ENCODE data around the gene STYXL1. TPM values are rescaled to one million over a fixed set of nuclear protein-coding genes. Genes with fewer than 3 reads are reported as not detected.

STYXL1 gene
- total RNA-seq, 1 experiment from 2014 or later: 21.3 TPM

DNA sequence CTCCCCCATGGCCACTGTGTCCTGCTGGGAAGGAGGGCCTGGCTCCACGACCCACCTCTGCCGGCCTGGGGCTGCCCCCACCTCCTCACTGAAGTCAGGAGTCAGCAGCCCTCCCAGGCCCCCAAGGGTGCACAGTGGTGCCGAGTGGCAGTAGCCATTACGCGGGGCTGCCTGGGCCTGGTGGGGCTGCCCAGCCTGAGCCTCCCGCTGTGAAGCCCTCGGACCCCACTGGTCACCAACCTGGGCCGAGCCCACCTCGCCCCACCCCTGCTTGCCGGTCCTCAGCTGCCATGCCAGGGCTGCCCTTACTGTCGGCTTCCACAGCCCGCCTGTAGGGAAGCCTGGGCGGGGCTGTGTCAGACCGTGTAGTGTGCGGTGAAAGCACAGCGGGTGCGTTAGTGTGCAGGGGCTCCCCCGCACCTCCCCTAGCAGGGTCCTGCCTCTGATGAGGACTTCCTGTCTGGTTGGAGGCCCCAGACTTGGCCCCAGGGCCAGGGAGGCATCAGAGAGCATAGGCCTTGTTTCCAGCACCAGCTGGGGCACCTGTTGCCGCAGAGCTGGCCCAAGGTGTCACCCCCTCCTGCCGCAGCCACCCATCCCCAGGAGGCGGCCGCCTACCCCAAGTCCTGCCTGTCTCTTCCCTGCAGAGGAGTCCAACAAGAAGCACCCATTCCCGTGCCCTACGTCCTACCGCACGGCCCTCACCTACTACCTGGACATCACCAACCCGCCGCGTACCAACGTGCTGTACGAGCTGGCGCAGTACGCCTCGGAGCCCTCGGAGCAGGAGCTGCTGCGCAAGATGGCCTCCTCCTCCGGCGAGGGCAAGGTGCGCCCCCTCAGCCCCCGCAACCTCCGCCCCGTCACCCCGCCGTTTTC, 63.4 kb downstream of the STYXL1 start:
- Mint-ChIP-seq H3K9me3 (no peaks in the 10 kb centered on the region), H3K4me1 (peaks cover under 1% of the 10 kb centered on the region), H3K36me3 (peaks cover 15% of the 10 kb centered on the region), H3K27me3 (ENCODE audit: low read depth) (no peaks in the 10 kb centered on the region), H3K27ac (no peak overlapping the region), H3K4me3 (no peak overlapping the region)
- TF ChIP-seq HMGA2 (CRISPR knock-in tag; IDR thresholded peaks at IDR 0.05) (no peak), ETV6 (CRISPR knock-in tag; IDR thresholded peaks at IDR 0.05) (no peak), SP1 (CRISPR knock-in tag; conservative IDR thresholded peaks at IDR 0.05) (no peak)
- DNase-seq (ENCODE audit: low spot score): no peak
- ChIA-PET CTCF (interaction anchor here (1.1 kb wide), 1 partner anchor 36 kb away, joined by 3 read pairs; no protein-coding TSS in a partner anchor), POLR2A (no interaction called here)
- no peak for ATAC-seq

DNA sequence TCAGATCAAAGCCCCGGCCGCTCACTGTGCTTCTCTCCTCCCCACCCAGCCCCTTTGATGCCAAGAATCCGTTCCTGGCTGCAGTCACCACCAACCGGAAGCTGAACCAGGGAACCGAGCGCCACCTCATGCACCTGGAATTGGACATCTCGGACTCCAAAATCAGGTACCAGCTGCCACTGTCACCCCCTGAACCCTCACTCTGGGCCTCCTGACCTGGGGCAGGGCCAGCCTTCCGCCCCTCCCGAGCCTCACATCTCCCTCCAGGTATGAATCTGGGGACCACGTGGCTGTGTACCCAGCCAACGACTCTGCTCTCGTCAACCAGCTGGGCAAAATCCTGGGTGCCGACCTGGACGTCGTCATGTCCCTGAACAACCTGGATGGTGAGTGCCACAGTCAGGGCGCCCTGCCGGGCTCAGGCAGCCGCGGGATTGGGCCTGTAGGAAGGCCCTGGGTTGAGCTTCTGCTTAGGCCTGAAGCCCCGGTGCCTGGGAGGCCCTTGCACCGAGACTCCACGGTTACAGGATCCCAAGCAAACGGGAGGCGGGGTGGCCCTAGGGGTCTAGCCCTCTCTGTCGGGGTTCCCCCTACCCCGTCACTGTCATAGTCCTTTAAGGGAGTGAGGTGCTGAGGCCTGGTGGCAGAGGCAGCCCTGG, 64.2 kb downstream of the STYXL1 start:
- TF ChIP-seq PRRX2 (CRISPR knock-in tag; IDR thresholded peaks at IDR 0.05): no peak
- TF ChIP-seq, protein P1, sequence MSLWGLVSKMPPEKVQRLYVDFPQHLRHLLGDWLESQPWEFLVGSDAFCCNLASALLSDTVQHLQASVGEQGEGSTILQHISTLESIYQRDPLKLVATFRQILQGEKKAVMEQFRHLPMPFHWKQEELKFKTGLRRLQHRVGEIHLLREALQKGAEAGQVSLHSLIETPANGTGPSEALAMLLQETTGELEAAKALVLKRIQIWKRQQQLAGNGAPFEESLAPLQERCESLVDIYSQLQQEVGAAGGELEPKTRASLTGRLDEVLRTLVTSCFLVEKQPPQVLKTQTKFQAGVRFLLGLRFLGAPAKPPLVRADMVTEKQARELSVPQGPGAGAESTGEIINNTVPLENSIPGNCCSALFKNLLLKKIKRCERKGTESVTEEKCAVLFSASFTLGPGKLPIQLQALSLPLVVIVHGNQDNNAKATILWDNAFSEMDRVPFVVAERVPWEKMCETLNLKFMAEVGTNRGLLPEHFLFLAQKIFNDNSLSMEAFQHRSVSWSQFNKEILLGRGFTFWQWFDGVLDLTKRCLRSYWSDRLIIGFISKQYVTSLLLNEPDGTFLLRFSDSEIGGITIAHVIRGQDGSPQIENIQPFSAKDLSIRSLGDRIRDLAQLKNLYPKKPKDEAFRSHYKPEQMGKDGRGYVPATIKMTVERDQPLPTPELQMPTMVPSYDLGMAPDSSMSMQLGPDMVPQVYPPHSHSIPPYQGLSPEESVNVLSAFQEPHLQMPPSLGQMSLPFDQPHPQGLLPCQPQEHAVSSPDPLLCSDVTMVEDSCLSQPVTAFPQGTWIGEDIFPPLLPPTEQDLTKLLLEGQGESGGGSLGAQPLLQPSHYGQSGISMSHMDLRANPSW (CRISPR knock-in tag; conservative IDR thresholded peaks at IDR 0.05; ENCODE audit: low read depth): no peak
- TF ChIP-seq, protein P2, sequence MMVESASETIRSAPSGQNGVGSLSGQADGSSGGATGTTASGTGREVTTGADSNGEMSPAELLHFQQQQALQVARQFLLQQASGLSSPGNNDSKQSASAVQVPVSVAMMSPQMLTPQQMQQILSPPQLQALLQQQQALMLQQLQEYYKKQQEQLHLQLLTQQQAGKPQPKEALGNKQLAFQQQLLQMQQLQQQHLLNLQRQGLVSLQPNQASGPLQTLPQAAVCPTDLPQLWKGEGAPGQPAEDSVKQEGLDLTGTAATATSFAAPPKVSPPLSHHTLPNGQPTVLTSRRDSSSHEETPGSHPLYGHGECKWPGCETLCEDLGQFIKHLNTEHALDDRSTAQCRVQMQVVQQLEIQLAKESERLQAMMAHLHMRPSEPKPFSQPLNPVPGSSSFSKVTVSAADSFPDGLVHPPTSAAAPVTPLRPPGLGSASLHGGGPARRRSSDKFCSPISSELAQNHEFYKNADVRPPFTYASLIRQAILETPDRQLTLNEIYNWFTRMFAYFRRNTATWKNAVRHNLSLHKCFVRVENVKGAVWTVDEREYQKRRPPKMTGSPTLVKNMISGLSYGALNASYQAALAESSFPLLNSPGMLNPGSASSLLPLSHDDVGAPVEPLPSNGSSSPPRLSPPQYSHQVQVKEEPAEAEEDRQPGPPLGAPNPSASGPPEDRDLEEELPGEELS (CRISPR knock-in tag; IDR thresholded peaks at IDR 0.05): no peak
- no peak for TF ChIP-seq ZNF138 (CRISPR knock-in tag; conservative IDR thresholded peaks at IDR 0.05)
- TF ChIP-seq, protein P3, sequence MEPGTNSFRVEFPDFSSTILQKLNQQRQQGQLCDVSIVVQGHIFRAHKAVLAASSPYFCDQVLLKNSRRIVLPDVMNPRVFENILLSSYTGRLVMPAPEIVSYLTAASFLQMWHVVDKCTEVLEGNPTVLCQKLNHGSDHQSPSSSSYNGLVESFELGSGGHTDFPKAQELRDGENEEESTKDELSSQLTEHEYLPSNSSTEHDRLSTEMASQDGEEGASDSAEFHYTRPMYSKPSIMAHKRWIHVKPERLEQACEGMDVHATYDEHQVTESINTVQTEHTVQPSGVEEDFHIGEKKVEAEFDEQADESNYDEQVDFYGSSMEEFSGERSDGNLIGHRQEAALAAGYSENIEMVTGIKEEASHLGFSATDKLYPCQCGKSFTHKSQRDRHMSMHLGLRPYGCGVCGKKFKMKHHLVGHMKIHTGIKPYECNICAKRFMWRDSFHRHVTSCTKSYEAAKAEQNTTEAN (CRISPR knock-in tag; IDR thresholded peaks at IDR 0.05): no peak
- no peak for TF ChIP-seq NFATC4 (CRISPR knock-in tag; IDR thresholded peaks at IDR 0.05)
- TF ChIP-seq, protein P4, sequence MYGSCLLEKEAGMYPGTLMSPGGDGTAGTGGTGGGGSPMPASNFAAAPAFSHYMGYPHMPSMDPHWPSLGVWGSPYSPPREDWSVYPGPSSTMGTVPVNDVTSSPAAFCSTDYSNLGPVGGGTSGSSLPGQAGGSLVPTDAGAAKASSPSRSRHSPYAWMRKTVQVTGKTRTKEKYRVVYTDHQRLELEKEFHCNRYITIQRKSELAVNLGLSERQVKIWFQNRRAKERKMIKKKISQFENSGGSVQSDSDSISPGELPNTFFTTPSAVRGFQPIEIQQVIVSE (CRISPR knock-in tag; IDR thresholded peaks at IDR 0.05; ENCODE audit: borderline replicate concordance): no peak
- Mint-ChIP-seq H3K4me3 (no peak overlapping the region), H3K27me3 (ENCODE audit: low read depth) (no peaks in the 10 kb centered on the region), H3K9me3 (no peaks in the 10 kb centered on the region), H3K4me1 (no peaks in the 10 kb centered on the region), H3K27ac (no peak overlapping the region), H3K36me3 (peaks cover 18% of the 10 kb centered on the region)
- ATAC-seq (no peak), DNase-seq (ENCODE audit: low spot score) (no peak)
- POLR2A ChIA-PET: no interaction called here
- CTCF ChIA-PET: no interaction called here

DNA sequence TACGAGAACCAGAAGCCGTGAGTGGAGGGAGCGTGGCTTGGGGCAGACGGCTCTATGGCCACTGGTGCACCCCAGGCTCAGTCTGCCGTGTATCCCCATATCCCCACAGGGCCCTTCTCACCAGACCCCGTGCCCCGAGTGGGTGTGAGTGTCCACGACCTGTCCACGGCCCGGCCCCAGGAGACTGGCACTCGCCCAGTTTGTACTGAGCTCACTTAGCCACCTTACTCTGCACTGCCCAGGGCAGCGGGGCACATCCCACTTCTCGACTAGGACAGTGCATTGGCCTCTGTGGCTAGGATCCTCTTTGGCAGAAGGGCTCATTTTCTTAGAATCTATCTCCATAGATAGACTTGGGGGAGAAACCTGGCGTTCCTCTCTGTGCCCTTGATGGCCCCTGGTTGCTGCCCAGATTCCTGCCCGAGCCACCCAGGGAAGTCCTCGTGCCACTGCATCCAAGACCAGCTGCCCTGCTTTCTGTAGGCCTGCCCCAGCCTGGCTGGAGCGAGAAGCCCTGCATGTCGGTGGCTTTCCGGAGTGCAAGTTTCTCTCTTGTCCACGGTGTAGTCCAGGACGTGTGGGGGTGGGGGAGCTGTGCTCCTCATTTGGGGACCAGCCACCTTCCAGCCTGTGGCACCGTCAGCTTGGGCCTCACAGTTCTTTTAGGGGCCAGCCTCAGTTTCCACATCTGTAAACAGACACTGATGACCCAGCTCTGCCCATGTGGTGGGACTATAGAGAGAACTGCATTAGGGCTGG, 65.3 kb downstream of the STYXL1 start:
- ChIA-PET POLR2A (no interaction called here), CTCF (interaction anchor here (0.8 to 1.4 kb wide), 3 partner anchors 8 to 37 kb away, joined by 3 to 5 read pairs (median 3); no protein-coding TSS in a partner anchor)
- no peak for ATAC-seq
- no peak for DNase-seq (ENCODE audit: low spot score)
- Mint-ChIP-seq H3K27ac (no peak overlapping the region), H3K27me3 (ENCODE audit: low read depth) (no peaks in the 10 kb centered on the region), H3K4me1 (no peaks in the 10 kb centered on the region), H3K36me3 (peaks cover 18% of the 10 kb centered on the region), H3K4me3 (no peak overlapping the region), H3K9me3 (no peaks in the 10 kb centered on the region)
- TF ChIP-seq SMAD3 (CRISPR knock-in tag; IDR thresholded peaks at IDR 0.05; ENCODE audit: borderline replicate concordance) (no peak), ZNF219 (CRISPR knock-in tag; IDR thresholded peaks at IDR 0.05; ENCODE audit: borderline replicate concordance) (no peak), MXD4 (CRISPR knock-in tag; IDR thresholded peaks at IDR 0.05; ENCODE audit: borderline replicate concordance) (no peak), CBFB (CRISPR knock-in tag; IDR thresholded peaks at IDR 0.05; ENCODE audit: low read depth) (no peak), ZNF121 (CRISPR knock-in tag; IDR thresholded peaks at IDR 0.05) (no peak)
- TF ChIP-seq, protein P5, sequence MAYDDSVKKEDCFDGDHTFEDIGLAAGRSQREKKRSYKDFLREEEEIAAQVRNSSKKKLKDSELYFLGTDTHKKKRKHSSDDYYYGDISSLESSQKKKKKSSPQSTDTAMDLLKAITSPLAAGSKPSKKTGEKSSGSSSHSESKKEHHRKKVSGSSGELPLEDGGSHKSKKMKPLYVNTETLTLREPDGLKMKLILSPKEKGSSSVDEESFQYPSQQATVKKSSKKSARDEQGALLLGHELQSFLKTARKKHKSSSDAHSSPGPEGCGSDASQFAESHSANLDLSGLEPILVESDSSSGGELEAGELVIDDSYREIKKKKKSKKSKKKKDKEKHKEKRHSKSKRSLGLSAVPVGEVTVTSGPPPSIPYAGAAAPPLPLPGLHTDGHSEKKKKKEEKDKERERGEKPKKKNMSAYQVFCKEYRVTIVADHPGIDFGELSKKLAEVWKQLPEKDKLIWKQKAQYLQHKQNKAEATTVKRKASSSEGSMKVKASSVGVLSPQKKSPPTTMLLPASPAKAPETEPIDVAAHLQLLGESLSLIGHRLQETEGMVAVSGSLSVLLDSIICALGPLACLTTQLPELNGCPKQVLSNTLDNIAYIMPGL (CRISPR knock-in tag; IDR thresholded peaks at IDR 0.05): no peak
- TF ChIP-seq, protein P1 (CRISPR knock-in tag; conservative IDR thresholded peaks at IDR 0.05; ENCODE audit: low read depth): no peak

All from WTC11 (cell line).